NCI-H187 treated with DMSO at 0.1 percent for 48 hours (cell line): ENCODE measurements around the gene ABLIM1.

Source experiments
- DNase-seq: peaks from one replicate; lab custom pipeline; 2025; lab: John Stamatoyannopoulos, UW

Gene ABLIM1

DNA sequence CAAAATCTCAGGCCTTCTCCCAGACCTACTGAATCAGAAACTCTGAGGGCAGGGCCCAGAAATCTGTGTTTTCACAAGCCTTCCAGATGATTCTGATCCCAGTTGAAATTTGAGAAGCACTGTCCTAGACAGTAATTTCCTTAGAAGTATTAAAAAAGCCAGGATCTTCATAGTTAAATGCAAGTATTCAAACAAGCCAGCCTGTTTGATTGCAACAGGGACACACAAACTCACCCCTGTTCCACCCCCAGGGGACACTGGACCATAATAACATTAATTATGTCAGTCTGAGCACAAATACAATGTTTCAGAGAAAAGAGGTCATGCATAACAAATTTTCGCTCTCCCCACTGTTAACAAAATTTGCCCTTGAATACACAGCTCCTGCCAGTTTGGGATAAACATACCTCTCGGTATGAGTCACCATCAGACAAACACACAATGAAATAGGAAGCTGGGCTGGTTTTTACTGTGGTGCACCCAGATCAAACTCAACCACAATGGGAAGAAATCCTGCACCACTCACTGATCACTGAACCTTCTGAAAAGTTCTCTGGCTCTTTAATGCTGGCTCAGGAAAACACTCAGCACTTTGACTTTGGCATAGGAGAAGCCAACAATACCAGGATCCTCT, 34.3 kb downstream of the ABLIM1 start:
- no peak for DNase-seq

DNA sequence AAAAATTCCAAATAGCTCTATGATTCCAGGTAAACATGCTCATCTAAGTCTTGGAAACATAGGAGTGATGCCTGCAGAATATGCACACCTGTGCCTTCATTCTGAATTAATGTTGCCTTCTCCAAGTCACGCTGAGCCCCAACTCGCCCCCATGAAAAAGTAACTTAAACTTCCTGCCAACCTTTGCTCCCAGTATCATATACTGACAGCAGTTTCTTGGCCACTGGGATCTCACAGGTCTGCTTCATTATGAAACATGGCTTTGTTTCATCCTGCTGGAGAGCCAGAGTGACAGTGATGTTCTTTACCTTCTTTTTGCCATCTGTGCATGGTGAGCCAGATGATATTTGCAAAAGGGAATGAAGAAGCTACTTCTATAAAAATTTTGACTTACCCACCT, 34.9 kb downstream of the ABLIM1 start:
- DNase-seq: no peak

DNA sequence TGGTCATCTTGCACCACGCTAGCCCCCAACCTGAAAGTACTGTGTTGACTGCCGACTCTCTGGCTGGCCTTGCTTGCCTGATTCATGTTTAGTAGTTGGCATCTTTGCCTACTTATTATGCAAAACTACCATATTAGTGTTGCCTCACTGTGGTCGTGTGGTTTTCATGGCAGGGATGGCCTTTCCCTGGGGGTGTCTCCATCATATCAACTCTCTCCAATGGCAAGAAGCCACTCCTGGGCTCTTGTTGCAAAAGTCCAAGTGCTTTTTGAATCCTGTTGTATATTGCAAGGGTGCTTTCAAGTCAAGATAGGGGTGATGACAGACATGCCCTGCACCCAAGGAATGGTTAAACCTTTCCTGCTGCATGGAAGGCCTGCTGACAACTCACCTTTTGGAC, 39.4 kb downstream of the ABLIM1 start:
- no peak for DNase-seq

DNA sequence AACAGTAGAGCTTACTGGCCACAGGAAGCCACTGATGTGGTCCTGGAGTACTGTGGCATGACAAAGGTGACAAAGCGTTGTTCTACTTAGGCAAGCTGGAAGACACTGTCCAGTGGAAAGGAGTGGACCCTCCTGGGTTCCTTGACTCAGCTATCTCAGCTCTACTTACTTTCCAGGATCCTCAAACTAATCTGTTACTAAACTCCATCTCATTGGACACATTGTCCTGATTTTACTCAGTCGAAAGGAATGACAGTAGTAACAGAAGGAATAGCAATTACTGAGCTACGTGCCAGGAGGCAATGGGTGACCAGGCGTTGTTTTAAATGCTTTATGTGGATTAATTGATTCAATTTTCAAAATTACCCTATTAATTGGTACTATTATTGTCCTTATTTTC, 41.6 kb downstream of the ABLIM1 start:
- no peak for DNase-seq

DNA sequence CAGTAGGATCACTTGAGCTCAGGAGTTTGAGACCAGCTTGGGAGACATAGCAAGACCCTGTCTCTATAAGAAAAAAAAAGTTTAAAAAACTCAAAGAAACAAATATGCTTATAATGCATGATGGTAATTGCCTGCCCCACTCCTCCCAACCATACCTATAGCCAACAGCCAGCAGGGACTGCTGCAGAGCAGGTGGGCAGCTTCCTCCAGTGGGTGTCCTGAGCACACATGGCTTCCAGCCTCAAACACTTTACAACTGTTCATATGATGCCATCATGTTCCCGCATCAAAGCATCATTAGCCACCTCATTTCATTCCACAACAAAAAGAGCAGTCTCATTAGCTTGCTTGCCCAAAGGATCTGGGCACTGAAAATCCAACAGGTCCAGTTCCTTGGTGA, 42.0 kb downstream of the ABLIM1 start:
- no peak for DNase-seq

DNA sequence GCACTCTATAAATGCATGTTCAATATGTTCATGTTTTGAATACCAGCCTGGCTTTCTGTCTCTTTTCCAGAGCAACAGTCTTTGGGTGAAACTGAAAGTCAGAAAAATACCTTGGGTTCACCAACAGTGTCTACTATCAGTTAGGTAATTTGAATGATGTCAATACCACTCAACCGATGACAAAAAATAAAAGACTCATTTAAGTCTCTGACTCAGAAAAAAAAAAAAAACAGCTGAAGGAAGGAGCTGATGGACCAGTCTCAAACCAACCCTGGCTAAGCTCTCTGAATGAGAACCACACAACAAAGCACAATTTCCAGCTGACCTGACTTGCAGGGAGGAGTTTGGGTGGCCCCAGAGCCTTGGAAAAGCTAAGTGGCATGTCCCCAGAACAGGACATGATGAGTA, 42.5 kb downstream of the ABLIM1 start:
- no peak for DNase-seq

DNA sequence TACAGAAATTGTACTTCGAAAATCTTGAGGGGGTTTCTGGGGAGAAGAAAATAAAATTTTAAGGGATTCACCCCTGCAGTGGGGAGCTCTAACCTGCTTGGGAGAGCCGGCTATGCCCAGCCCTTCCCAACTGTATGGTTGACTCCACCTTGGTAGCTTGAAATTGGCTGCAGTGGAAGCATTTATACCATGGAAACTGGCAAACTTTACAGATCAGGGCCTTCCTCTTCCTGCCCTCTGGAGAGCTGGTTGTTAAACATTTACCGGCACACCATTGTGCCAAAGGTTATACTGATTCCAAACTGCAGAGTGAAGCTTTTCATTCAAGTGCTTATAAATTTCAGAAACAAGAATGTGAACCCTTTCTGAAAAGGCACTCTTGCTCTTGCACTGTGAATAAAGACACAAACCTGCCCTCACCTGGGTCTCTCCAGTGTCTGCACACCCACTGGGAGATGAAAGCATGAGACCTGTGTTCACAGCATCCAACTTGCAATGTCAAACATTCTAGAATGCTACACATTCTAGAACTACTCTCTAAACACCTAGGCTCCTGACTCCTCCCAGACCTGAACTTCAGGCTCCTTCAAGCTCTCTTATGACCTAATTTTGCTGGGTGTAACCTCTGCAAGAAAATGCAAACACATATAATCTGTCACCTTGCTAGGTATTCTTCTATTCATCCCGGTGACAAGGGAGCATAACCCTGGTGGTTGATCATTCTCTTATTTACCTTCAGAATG, 44.7 kb downstream of the ABLIM1 start:
- no peak for DNase-seq

DNA sequence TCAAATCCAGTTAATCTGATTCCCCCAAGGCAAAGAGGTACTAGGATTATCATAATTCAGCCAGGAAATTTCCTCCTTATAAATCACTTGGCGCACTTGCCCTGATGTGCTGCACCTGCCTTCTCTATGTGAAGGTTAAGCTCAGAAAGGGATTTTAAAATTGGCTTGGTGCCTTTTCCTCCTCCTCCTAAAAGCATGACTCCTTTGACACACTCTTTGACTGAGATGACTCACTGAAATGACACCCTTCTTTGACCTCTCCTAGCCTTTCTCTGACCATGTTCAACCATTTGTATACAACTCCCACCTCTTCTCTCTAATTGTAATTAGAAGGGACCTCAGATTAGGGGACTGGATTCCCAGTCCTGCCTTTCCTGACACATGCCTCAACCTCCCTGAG, 46.5 kb downstream of the ABLIM1 start:
- DNase-seq: no peak

DNA sequence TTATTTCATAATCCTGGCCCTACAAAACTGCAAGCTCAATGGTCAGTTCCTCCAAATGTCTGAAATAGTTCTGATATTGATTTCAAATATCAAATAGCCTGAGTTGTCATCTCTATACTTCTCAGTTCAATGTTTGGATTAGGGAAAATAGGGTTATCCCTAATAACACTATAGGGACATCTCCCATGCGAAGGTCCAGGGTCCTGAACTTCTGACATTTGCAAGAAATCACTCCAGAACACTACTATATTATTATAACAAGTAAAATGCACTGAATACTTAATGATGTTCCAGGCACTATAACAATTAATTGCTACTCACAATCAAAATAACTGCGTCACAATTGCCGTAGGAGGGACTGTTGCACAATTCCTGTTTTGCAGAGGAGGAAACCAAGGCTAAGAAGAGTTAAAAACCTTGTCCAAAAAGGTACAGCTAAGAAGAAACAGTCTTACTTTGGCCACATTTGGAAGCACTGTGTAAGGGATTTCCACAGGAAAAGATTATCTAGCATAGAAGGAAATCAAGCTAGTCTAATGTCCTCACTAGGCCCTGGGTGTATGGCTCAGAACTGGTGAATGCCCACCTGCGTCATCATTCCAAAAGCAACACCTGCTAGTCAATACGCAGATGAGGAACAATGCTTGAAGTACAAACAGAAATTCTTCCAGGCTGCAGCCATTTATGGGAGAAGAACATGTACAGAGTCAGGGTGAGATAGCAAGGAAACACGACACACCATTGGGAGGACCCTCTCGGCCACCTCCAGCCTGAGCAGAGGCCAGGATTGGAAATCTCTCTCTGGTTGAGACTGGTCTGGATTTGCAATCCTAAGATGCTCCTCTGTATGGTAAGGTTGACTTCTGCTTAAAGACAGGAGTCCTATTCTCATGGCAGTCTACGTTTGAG, 48.3 kb downstream of the ABLIM1 start:
- DNase-seq: no peak

DNA sequence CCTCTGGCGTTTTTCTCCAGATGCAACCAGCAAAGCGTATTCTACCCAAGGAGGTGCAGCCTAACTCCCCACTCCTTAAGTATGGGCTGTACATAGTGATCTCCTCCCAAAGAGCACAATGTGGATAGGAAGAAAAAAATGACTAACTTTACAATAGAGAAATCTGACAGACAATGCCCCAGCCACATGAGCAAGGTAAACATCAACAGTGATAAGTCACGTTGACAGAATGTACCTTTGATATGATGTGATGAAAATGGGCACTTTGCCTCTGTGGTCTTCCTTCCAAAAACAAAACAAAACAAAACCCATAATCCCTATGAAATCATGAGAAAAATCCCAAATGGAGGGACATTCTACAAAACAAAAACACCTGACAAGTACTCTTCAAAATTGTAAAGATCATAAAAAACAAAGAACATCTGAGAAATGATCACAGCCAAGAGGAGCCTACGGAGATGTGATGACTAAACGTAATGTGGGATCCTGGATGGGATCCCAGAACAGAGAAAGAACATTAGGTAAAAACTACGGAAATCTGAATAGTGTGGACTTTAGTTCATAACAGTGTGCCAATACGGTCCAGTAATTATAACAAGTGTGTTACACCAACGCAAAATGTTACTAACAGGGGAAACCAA, 50.6 kb downstream of the ABLIM1 start:
- DNase-seq: no peak

DNA sequence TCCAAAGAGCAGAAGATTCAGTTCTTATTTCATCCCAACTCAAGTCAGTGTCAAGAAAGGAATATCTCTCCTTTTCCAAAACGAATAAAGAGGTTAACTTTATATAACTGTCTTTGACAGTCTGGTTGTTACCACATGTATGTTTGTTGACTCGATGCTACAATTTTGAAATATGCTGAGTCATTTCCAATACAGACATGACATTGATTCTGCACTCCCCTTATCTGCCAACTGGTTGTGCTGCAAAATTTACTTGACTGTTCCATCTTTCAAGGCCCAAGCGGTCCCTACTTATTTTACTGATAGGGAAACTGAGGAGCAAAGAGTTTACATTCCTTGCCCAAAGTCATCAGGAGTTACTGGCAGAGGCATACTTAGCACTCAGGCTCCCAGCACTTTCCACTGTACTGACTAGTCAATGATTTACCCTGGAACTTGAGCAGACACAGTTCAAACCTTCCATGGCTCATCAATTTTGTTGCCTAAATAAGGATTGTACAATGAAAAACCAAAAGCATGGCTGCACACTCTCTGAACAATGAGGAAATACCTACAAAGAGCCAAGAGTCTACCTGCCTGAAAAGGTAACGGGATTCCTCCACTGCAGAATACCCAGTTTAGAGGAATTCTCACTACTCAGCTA, 52.8 kb downstream of the ABLIM1 start:
- no peak for DNase-seq

DNA sequence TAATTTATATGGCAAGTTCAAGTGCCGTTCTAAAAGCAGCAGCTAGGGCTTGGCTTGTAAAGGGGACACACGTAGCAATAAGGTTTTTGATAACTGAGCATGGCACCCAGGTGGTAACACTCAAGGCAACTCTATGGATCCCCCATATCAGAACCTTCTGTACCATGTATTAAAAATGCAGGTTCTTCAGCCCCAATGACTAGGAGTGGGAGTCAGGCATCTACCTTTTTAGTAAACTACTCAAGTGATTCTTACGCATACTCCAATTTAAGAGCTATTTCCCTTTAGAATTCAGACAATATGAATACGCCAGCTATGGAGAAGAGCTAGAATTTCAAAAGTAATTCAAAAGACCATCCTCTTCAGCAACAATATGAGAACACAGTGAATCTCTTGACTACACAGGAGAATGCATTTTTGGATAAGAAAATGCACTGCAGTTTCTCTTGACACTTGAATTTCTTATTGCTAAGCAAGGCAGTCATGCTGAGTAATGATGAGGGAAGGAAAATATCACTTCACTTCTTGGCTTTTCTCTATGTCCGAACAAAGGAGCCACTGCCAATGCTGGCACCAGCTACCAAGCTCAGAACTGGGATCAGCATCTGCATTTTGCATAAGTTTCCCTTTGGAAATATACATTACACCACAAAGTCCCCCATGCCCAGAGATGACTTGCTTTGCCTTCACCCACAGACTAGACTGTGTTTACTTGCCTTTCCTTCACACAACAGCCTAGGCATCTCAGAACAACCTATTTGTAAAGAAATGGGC, 53.5 kb downstream of the ABLIM1 start:
- no peak for DNase-seq

DNA sequence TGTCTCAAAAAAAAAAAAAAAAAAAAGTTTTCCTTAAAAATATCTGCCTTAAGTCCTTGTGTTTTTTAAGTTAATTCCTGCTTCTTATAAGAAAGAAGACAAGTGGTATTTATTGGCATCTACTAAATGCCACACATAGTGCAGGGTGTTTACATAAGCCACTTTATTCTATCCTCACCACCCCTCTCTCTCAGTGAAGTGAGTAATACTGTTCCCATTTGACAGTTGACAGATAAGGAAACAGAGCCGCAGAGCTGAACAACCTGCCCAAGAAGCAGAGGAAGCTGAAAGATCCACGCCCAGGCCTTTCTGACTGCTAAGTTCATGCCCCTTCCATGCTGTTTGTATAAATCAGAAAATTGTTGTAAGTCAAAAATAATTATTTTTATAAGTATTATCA, 54.1 kb downstream of the ABLIM1 start:
- DNase-seq: no peak

DNA sequence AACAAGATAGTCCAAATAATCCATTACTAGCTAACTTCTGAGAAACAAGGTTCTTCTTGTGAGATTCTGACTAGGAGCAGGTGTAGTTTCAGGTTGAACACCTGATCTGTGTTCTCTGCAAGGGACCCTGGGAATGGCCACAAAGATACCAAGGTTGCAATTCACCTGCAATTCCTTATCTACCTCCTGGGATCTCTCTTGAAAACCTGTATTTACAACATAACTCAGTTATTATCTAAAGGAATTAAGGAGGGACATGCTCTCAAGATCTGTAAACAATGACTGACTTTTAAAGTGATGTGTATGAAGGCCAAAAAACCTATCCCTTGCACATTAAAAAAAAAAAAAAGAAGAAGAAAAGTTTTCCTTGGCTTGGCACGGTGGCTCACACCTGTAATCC, 54.8 kb downstream of the ABLIM1 start:
- no peak for DNase-seq

DNA sequence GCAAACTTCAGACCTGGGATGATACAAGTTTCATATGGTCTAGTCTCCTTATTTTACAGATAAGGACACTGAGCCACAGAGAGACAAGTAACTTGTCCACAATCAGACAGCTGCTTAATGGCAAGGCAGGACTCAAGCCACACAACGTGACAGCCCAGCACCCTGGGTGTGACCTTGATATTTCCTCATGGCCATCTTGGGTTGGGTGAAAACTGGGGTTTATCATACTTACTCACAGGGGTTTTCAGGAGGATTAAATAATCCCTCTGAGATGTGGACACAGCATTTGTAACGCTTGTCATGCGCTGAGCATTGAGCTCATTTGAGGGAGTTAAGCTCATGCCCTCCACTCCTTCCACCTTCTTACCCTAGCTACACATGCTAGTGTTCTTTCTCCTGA, 58.0 kb downstream of the ABLIM1 start:
- DNase-seq: no peak

DNA sequence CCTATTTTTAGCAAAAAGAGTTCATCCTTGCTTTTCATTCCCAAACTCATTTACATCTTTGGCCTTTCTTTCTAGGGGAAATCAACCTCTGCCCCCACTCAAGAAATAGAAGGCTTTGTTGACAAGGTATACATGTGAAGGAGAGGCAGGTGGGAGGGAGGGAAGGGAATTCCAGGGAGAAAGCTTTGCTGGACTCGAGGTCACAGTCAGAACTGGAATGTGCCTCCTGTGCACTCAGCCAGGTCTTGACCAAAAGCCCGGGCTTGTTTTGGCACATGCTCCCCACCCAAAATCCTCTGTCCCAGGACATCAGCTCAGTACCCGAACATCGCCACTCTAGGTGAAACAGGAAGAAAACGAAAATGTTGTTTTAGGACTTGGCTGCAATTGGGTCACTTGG, 61.3 kb downstream of the ABLIM1 start:
- DNase-seq: no peak

DNA sequence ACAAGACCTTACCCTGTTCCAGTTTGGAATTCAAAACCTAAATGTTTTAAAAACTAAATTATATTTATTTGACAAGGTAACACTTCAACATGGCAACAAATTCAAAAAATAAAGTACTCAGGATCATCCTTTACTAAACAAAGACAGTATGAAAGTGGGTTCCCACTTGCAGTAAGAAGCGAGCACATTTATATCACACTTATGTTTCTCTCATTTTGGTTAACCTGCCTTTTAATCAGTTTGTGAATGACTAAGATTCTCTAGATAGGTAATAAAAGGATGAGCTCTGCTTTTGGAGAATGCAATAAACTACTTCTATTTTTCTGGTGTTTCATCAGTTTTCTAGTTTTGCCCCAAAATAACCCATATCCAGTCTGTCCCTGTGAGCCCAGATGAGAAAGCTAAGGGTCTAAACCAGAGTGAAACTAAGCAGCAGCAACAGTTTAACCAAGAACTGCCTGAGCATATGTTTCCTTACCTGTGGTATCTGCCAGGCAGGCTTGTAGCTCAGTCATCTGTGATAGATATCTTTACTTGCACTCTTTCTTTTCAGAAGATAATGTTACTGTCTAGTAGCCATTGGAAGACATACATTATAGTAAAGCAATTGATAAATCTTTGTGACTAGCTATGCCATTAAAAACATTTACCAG, 64.1 kb downstream of the ABLIM1 start:
- no peak for DNase-seq

DNA sequence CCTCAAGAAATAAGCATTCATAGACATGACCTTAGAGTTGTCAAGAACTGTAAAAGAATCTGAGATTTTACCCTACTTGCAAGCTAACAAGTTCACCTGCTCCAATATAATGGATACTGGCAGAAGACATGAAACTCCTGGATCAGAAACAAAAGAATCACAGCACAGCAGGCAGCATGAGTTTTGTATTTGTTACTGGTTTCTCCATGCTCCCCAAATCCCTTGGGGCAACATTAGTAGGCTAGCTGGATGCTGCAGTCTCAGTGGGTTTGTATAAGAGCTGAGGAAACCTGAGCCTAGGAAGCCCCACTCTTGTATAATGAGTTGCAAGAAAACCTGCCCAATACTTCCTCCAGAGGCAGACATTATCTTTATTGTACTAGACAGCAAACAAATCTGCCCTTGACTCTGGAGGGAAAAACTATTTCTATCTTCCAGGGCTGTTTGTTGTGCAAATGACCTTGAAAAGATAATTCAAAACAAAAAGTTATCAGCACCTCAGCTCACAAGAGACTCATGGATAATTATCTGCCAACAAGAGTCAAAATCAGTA, 64.8 kb downstream of the ABLIM1 start:
- DNase-seq: peak; percentile 5

DNA sequence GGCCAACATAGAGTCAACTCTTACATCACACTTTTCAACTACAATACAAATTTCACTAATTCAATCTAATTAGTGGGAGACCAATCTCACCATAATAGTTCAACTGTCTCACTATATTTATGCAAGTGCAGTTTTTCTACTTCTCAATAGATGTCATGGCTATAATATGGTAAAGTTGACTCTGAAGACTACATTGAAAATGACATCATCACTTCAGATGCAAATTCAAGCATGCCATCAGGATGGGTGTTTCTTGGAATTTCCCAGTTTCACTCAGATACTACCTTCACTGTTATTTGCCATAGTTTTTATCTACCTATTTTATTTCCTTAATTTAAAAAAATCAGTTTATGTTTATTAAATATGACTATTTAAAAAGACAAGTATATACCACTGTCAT, 67.1 kb downstream of the ABLIM1 start:
- DNase-seq: no peak

DNA sequence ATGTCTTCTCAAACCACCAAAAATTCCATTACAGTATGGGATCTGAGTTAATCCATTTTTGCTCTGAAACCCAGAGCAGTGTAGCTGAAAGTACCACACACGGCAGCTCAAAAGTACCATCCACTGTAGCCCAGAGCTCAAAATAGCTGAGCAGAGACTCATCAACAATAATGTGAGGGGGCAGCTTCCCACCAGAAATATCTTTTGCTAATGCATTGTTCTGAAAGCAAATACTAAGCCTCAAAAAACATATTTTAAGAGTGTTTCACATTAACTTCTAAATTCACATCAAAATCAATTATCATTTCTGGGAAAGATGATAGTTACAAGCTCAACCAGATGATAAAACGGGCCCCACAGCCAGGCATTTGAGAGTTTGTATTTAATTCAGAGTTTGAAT, 73.7 kb downstream of the ABLIM1 start:
- no peak for DNase-seq
